Astrocyte (in vitro differentiated cells and primary cell): ENCODE results near the gene NCAPH2. TPM values are rescaled to one million over a fixed set of nuclear protein-coding genes. Genes with fewer than 3 reads are reported as not detected.

Source experiments
- DNase-seq: peaks from one replicate; pipeline ENCODE4 v3.0.0-alpha.2; 2010; ENCODE audit warnings: low read depth
- FAIRE-seq: peaks from 2 replicates; lab custom pipeline; 2011; peaks lifted over from hg19 to GRCh38; lab: Jason Lieb, UNC
- H2AFZ ChIP-seq: 2 replicates; pipeline ENCODE4 v1.6.0; 2012; ENCODE audit warnings: low read depth, low read length, inconsistent platforms
- H3K27ac ChIP-seq: 2 replicates; pipeline ENCODE4 v1.5.1; 2011; ENCODE audit warnings: low read depth, low read length, inconsistent platforms
- H3K27me3 ChIP-seq: 2 replicates; pipeline ENCODE4 v1.6.0; 2011; ENCODE audit warnings: low read length, inconsistent platforms; ENCODE audit not compliant: insufficient read depth
- H3K36me3 ChIP-seq: 2 replicates; pipeline ENCODE4 v1.5.1; 2011; ENCODE audit warnings: low read length, inconsistent platforms; ENCODE audit not compliant: insufficient read depth
- H3K4me1 ChIP-seq: 2 replicates; pipeline ENCODE4 v1.5.1; 2011; ENCODE audit warnings: low read length, inconsistent platforms; ENCODE audit not compliant: insufficient read depth
- H3K4me2 ChIP-seq: 2 replicates; pipeline ENCODE4 v1.6.0; 2012; ENCODE audit warnings: low read length, inconsistent platforms
- H3K4me3 ChIP-seq: 2 replicates; pipeline ENCODE4 v1.5.1; 2011; ENCODE audit warnings: low read depth, mild to moderate bottlenecking, low read length, inconsistent platforms; ENCODE audit not compliant: insufficient read depth
- H3K79me2 ChIP-seq: 2 replicates; pipeline ENCODE4 v1.6.0; 2012; ENCODE audit warnings: mild to moderate bottlenecking, low read length, inconsistent platforms; ENCODE audit not compliant: insufficient read depth
- H3K9ac ChIP-seq: 2 replicates; pipeline ENCODE4 v1.6.0; 2012; ENCODE audit warnings: mild to moderate bottlenecking, low read length, inconsistent platforms
- H3K9me3 ChIP-seq: 2 replicates; pipeline ENCODE4 v1.5.1; 2012; ENCODE audit warnings: low read depth, mild to moderate bottlenecking, low read length, inconsistent platforms; ENCODE audit not compliant: insufficient read depth
- H4K20me1 ChIP-seq: 2 replicates; pipeline ENCODE4 v1.6.0; 2012; ENCODE audit warnings: low read length, inconsistent platforms; ENCODE audit not compliant: insufficient read depth
- H3K27ac Mint-ChIP-seq: one replicate; pipeline ENCODE4 v1.8.0; 2021; ENCODE audit warnings: mild to moderate bottlenecking, mixed read lengths; ENCODE audit not compliant: unreplicated experiment
- H3K27me3 Mint-ChIP-seq: one replicate; pipeline ENCODE4 v1.8.0; 2021; ENCODE audit warnings: low read depth, mixed read lengths; ENCODE audit not compliant: unreplicated experiment
- H3K36me3 Mint-ChIP-seq: one replicate; pipeline ENCODE4 v1.8.0; 2021; ENCODE audit warnings: low read depth, mixed read lengths; ENCODE audit not compliant: unreplicated experiment
- H3K4me1 Mint-ChIP-seq: one replicate; pipeline ENCODE4 v1.8.0; 2021; ENCODE audit warnings: low read depth, mixed read lengths; ENCODE audit not compliant: unreplicated experiment
- H3K4me3 Mint-ChIP-seq: one replicate; pipeline ENCODE4 v1.8.0; 2021; ENCODE audit warnings: mild to moderate bottlenecking, moderate library complexity, mixed read lengths; ENCODE audit not compliant: unreplicated experiment
- H3K9me3 Mint-ChIP-seq: one replicate; pipeline ENCODE4 v1.8.0; 2021; ENCODE audit warnings: mild to moderate bottlenecking, mixed read lengths; ENCODE audit not compliant: unreplicated experiment
- CTCF ChIP-seq: IDR thresholded peaks from 2 replicates; pipeline ENCODE4 v1.5.1; 2011; ENCODE audit warnings: low read depth, mild to moderate bottlenecking, inconsistent platforms, low read length, moderate library complexity; ENCODE audit not compliant: insufficient read depth
- EZH2 ChIP-seq: IDR thresholded peaks from 2 replicates; pipeline ENCODE4 v1.6.1; 2012; ENCODE audit warnings: mild to moderate bottlenecking, low read length, inconsistent platforms; ENCODE audit not compliant: insufficient read depth
- total RNA-seq: library from RNA; stranded (reverse); gene quantifications from 2 replicates; pipeline ENCODE4 v1.2.1, GENCODE V29; 2021

NCAPH2 gene
- total RNA-seq, 1 donor from 2014 or later, result 25.6 TPM

GRCh38 chr22:50527921-50528681, 20.1 kb downstream of the NCAPH2 start:
- FAIRE-seq (no peak), DNase-seq (no peak)
- H3K27me3 ChIP-seq, result peaks cover 28% of the 10 kb centered on the region
- peaks cover 31% of the 10 kb centered on the region for H3K4me1 ChIP-seq
- H3K36me3 ChIP-seq, result no peaks in the 10 kb centered on the region
- H4K20me1 ChIP-seq, result peaks cover 34% of the 10 kb centered on the region
- Mint-ChIP-seq H3K4me3 (peak overlapping the region; percentile 81), H3K9me3 (peaks cover 7% of the 10 kb centered on the region), H3K36me3 (peaks cover 7% of the 10 kb centered on the region), H3K4me1 (peaks cover 4% of the 10 kb centered on the region), H3K27ac (peak overlapping the region; percentile 62), H3K27me3 (peaks cover 6% of the 10 kb centered on the region)
- no peak overlapping the region for H2AFZ ChIP-seq
- TF ChIP-seq EZH2, result no peak
- no peak for TF ChIP-seq CTCF
- H3K9me3 ChIP-seq, result no peaks in the 10 kb centered on the region
- H3K4me2 ChIP-seq, result no peak overlapping the region
- no peak overlapping the region for H3K27ac ChIP-seq
- no peak overlapping the region for H3K9ac ChIP-seq
- H3K79me2 ChIP-seq, result peaks cover 28% of the 10 kb centered on the region
- no peak overlapping the region for H3K4me3 ChIP-seq

- DNase-seq, result no peak
- Histone ChIP-seq H3K9me3 (no peaks in the 10 kb centered on the region), H3K4me2 (no peak overlapping the region), H3K36me3 (no peaks in the 10 kb centered on the region), H3K27ac (no peak overlapping the region), H2AFZ (no peak overlapping the region), H3K4me3 (no peak overlapping the region), H3K4me1 (peaks cover 30% of the 10 kb centered on the region), H4K20me1 (peaks cover 26% of the 10 kb centered on the region), H3K79me2 (peaks cover 21% of the 10 kb centered on the region), H3K27me3 (peaks cover 30% of the 10 kb centered on the region), H3K9ac (no peak overlapping the region)
- H3K27me3 Mint-ChIP-seq, result peaks cover 9% of the 10 kb centered on the region
- peaks cover 7% of the 10 kb centered on the region for H3K9me3 Mint-ChIP-seq
- no peak for TF ChIP-seq CTCF
- TF ChIP-seq EZH2, result no peak
- H3K4me3 Mint-ChIP-seq, result peak overlapping the region; percentile 81
- peaks cover 4% of the 10 kb centered on the region for H3K36me3 Mint-ChIP-seq
- H3K4me1 Mint-ChIP-seq, result peaks cover 4% of the 10 kb centered on the region
- no peak for FAIRE-seq
- peak overlapping the region; percentile 26 for H3K27ac Mint-ChIP-seq
These were observed 20.8 kb downstream of the NCAPH2 start for GRCh38 chr22:50528682-50529415.
